CMK (cell line): ENCODE results near the gene ALKBH2.
"Not testable (repeated sequence)": the region's sequence is repeated elsewhere in the genome, so short reads cannot be mapped to it uniquely, and the experiment has no call there.

Experiments
- DNase-seq: peaks from one replicate; pipeline ENCODE4 v3.0.0-alpha.2; 2010; ENCODE audit warnings: low read depth

The ALKBH2 gene

GRCh38 chr12:109065853-109066193, 27.4 kb downstream of the ALKBH2 start:
- DNase-seq = no peak

- no peak for DNase-seq
Measured at GRCh38 chr12:109065154-109065852, 28.0 kb downstream of the ALKBH2 start.

- no peak for DNase-seq
Measured at GRCh38 chr12:109064143-109064542, 29.1 kb downstream of the ALKBH2 start.

- no peak for DNase-seq
Measured at GRCh38 chr12:109058773-109059172, 34.5 kb downstream of the ALKBH2 start.

DNA sequence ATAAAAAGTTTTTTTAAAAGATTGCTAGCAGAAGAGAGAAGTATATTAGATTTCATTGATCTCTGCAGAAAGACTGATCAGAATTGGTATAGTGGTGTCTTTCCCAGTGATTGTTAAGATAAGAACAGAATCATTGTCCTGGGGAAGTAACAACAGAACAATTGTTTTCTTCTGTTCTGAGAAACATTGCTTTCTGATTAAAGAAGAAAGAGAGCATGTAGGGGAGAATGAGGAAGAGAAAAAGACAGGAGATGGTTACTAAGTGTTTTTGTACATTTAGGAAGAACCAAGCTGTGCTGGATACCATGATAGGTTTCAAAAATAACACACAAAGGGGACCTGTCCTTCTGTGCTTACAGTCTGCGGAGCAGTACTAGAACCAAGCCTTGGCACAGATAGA, 35.9 kb downstream of the ALKBH2 start:
- DNase-seq = no peak

GRCh38 chr12:109056891-109057290, 36.4 kb downstream of the ALKBH2 start:
- no peak for DNase-seq

GRCh38 chr12:109054520-109054919, 38.8 kb downstream of the ALKBH2 start:
- DNase-seq = no peak

GRCh38 chr12:109054124-109054513, 39.2 kb downstream of the ALKBH2 start:
- not testable (repeated sequence) for DNase-seq

DNA sequence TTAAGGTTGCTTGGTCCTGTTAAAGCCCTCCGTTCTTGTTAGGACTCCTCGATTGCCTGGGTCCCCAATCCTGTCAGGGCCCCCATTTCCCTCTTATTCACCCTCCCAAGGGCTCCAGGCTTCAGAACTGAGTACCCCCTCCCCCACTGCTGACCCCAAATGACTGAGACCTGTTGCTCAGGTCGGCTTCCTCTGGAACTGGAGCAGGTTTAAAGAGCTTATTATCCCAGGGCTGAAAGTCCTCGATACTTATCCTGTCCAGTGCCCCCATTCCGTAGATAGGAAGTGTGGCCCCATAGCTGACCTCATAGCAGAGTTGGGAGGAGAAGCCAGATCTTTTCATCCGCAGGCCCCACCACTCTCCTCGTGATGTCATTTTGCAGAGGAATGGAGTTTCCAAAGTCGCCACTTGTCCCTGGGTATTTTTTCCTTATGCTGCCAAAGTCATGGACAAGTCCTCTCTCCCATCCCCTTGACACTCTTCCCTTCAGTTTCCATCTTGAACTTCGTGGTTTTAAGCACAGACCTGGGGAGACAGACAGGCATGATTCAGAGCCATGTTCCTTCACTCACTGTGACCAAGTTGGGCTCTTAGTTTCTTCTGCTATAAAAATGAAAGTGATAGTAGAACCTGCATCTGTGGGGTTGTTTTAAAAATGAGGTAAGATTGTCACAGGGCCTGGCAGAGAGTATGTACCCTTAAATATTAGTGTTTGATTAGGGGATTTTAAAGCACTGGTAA, 39.7 kb downstream of the ALKBH2 start:
- no peak for DNase-seq

DNA sequence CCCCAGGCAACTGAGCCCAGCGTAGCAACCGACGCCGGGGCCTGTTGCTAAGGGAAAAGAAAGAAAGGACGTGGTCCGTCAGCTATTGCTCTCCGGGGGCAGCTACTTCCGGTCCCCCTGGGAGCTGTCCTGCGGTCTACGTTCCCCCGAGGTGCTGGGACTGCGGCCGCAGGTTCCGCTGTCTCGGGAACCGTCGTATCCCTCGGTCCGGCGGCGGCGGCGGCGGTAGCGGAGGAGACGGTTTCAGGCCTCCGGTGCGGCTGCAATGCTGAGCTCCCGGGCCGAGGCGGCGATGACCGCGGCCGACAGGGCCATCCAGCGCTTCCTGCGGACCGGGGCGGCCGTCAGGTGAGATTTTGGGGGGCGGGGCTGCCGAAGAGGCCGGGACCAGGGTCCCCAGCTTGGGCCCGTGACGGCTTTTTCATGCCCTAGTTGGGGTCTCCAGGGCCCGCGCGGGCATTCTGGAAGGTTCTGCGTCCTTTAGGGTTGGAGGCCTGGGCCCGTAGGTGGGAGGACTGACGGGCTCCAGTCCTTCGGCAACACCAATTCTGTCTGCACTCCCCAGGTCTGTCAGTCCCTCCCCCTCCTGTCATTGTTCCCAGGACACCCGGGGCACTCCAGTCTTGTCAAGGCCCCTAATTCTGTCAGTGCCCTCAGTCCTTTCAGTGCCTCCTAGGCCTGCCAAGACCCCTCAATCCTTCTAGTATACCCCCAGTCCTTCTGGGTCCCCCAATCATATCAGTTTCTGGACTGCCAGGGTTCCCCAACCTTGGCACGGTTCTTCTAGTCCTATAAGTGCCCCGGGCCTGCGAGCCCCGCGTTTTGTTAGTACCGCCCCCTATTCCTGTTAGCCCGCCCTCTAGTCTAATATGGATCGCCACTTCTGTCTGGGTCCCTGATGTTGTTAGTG, 40.6 kb downstream of the ALKBH2 start, which contains the start of gene USP30:
Gene USP30 (plus strand): TSS at position 163 of the 910 bp plus-strand sequence. CDS start 103 bp downstream, at position 266.
- DNase-seq = peak; percentile 57

DNA sequence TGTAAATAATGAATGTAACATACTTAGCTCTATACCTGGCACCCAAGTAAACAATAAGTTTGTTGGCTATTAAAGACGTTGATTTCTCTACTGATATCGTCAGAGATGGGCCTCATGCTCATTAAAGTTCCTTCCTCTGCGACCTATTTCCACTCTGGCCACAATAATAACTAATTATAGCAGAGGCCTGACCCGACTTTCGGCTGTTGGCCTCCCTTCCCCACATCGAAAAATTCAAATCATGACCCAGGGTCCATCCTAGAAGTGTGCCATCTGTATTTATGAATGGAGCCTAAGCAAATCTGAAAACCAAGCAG, 41.2 kb downstream of the ALKBH2 start:
- DNase-seq = no peak

DNA sequence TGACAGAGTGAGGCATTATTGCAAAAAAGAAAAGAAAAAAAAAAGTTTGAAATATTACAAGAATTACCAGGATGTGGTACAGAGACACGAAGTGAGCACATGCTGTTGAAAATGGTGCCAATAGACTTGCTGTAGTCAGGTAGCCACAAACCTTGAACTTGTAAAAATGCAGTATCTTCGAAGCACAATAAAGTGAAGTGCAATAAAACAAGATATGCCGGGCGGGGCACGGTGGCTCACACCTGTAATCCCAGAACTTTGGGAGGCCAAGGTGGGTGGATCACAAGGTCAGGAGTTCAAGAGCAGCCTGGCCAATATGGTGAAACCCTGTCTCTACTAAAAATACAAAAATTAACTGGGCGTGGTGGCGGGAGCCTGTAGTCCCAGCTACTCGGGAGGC, 43.5 kb downstream of the ALKBH2 start:
- not testable (repeated sequence) for DNase-seq

DNA sequence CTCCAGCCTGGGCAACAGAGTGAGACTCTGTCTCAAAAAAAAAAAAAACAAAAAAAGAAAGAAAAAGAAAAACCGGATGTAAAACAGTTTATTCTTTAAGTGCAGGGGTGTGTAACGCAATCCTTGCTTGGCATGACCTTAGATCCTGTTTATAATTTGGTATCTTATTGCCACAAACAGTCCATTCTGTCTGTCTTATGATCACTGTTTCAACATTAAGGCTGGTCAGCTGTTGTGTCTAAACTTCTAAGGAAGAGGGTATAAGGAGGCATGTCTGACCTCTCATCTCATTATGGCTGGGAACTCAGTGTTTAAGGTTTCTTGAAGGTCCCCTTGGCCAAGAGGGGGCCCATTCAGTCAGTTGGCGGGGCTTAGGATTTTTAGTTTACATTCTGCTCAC, 44.6 kb downstream of the ALKBH2 start:
- not testable (repeated sequence) for DNase-seq

- no peak for DNase-seq
Measured at GRCh38 chr12:109047081-109047805, 46.0 kb downstream of the ALKBH2 start.

GRCh38 chr12:109044241-109044640, 49.0 kb downstream of the ALKBH2 start:
- no peak for DNase-seq
